IMR-90 (cell line): ENCODE measurements around the gene GNB2. TPM values are rescaled to one million over a fixed set of nuclear protein-coding genes. Genes with fewer than 3 reads are reported as not detected.
A peak's percentile ranks its signal among the peaks of the same experiment; 100 is the strongest.

Experiments used
- ATAC-seq: fragments of 200-7000 bp; cut with Tn5 transposase; 2 replicates; pipeline ENCODE4 v1.9.1; 2020; ENCODE audit warnings: low read depth, mild to moderate bottlenecking, moderate library complexity
- BruUV-seq: library from RNA; stranded (reverse); fragments of 400-500 nt; replicated peaks from 2 replicates; lab custom pipeline; 2021; lab: Mats Ljungman, UMichigan
- CTCF ChIA-PET: fragments of 300-600 bp; formaldehyde crosslinking; extraction: SDS; loops from one replicate; lab custom pipeline; 2021; ENCODE audit warnings: antibody characterized with exemption; lab: Yijun Ruan, JAX
- POLR2A ChIA-PET: fragments of 300-600 bp; sonication (Branson Sonifier 250); formaldehyde crosslinking; loops from one replicate; lab custom pipeline; 2022; ENCODE audit warnings: antibody characterized with exemption; ENCODE audit not compliant: unreplicated experiment; lab: Charles Lee
- DNase-seq: peaks from one replicate; pipeline ENCODE4 v3.0.0; 2013
- H2AFZ ChIP-seq: replicated peaks from 2 replicates; pipeline ENCODE3; 2013; ENCODE audit warnings: low read length, mild to moderate bottlenecking; ENCODE audit not compliant: poor library complexity
- H2AK5ac ChIP-seq: 2 replicates; pipeline ENCODE4 v1.6.1; 2013; ENCODE audit warnings: low read depth, low read length, inconsistent platforms
- H2AK9ac ChIP-seq: replicated peaks from 2 replicates; pipeline ENCODE3; 2013; ENCODE audit warnings: mild to moderate bottlenecking, low read depth, low read length, moderate library complexity; ENCODE audit not compliant: poor library complexity
- H2BK120ac ChIP-seq: 2 replicates; pipeline ENCODE4 v1.6.1; 2013; ENCODE audit warnings: low read depth, low read length, inconsistent platforms
- H2BK15ac ChIP-seq: 3 replicates; pipeline ENCODE4 v1.6.1; 2013; ENCODE audit warnings: low read depth, low read length, inconsistent platforms
- H2BK20ac ChIP-seq: 2 replicates; pipeline ENCODE4 v1.6.1; 2013; ENCODE audit warnings: low read depth, mild to moderate bottlenecking, inconsistent platforms, low read length, moderate library complexity
- H2BK5ac ChIP-seq: 2 replicates; pipeline ENCODE4 v1.6.1; 2013; ENCODE audit warnings: mild to moderate bottlenecking, low read depth, low read length, inconsistent platforms; ENCODE audit not compliant: poor library complexity, severe bottlenecking
- H3K14ac ChIP-seq: replicated peaks from 2 replicates; pipeline ENCODE4 v1.6.1; 2013; ENCODE audit warnings: low read depth, low read length, inconsistent platforms
- H3K18ac ChIP-seq: 2 replicates; pipeline ENCODE4 v1.6.1; 2013; ENCODE audit warnings: low read depth, low read length, control low read depth
- H3K23ac ChIP-seq: 2 replicates; pipeline ENCODE4 v1.6.1; 2013; ENCODE audit warnings: low read depth, low read length, inconsistent platforms
- H3K27ac ChIP-seq: 2 replicates; pipeline ENCODE4 v1.5.1; 2013; ENCODE audit warnings: mild to moderate bottlenecking, control low read depth, low read length; ENCODE audit not compliant: insufficient read depth
- H3K27me3 ChIP-seq: 2 replicates; pipeline ENCODE4 v1.6.1; 2013; ENCODE audit warnings: low read length; ENCODE audit not compliant: control insufficient read depth, insufficient read depth
- H3K36me3 ChIP-seq: 2 replicates; pipeline ENCODE4 v1.6.1; 2013; ENCODE audit warnings: low read length, mixed read lengths; ENCODE audit not compliant: control insufficient read depth, insufficient read depth
- H3K4ac ChIP-seq: 2 replicates; pipeline ENCODE4 v1.6.1; 2013; ENCODE audit warnings: low read depth, low read length, inconsistent platforms
- H3K4me1 ChIP-seq: 2 replicates; pipeline ENCODE4 v1.6.1; 2013; ENCODE audit warnings: low read length, mixed read lengths; ENCODE audit not compliant: control insufficient read depth, insufficient read depth
- H3K4me2 ChIP-seq: 2 replicates; pipeline ENCODE4 v1.6.1; 2013; ENCODE audit warnings: low read depth, mild to moderate bottlenecking, control low read depth, low read length, moderate library complexity
- H3K4me3 ChIP-seq: 2 replicates; pipeline ENCODE4 v1.5.1; 2013; ENCODE audit warnings: low read depth, mild to moderate bottlenecking, control low read depth, low read length, moderate library complexity; ENCODE audit not compliant: insufficient read depth
- H3K56ac ChIP-seq: 2 replicates; pipeline ENCODE4 v1.6.1; 2013; ENCODE audit warnings: low read length, inconsistent platforms; ENCODE audit not compliant: insufficient read depth; ENCODE audit errors: extremely low read depth
- H3K79me1 ChIP-seq, 2 experiments: 2 replicates each; pipeline ENCODE4 v1.6.1; 2013; ENCODE audit warnings: low read length in 2 of 2, inconsistent platforms in 1 of 2, low read depth in 1 of 2
- H3K9ac ChIP-seq: 2 replicates; pipeline ENCODE4 v1.6.1; 2013; ENCODE audit warnings: low read depth, low read length, control low read depth
- H3K9me1 ChIP-seq: 2 replicates; pipeline ENCODE4 v1.6.1; 2013; ENCODE audit warnings: low read length, inconsistent platforms; ENCODE audit not compliant: insufficient read depth
- H3K9me3 ChIP-seq: 2 replicates; pipeline ENCODE4 v1.6.1; 2013; ENCODE audit warnings: low read length; ENCODE audit not compliant: control insufficient read depth, insufficient read depth
- H4K20me1 ChIP-seq: 2 replicates; pipeline ENCODE4 v1.6.1; 2013; ENCODE audit warnings: low read length, inconsistent platforms; ENCODE audit not compliant: insufficient read depth
- H4K5ac ChIP-seq: 2 replicates; pipeline ENCODE4 v1.6.1; 2013; ENCODE audit warnings: mild to moderate bottlenecking, low read depth, low read length, control low read depth
- H4K8ac ChIP-seq, 2 experiments: 2 replicates each; pipeline ENCODE4 v1.6.1; 2013; ENCODE audit warnings: low read depth in 2 of 2, low read length in 2 of 2, control low read depth in 1 of 2, inconsistent platforms in 1 of 2
- H4K91ac ChIP-seq: 2 replicates; pipeline ENCODE4 v1.6.1; 2013; ENCODE audit warnings: low read depth, low read length, inconsistent platforms; ENCODE audit not compliant: insufficient read depth
- CEBPB ChIP-seq: IDR thresholded peaks from 2 replicates; pipeline ENCODE4 v1.6.1; 2012; ENCODE audit warnings: low read depth, low read length, improper control_type of control experiment
- FOS ChIP-seq: fragments of 150-350 bp; IDR thresholded peaks from 2 replicates; pipeline ENCODE4 v1.6.1; 2016; ENCODE audit warnings: low read depth, low read length
- MAFK ChIP-seq: IDR thresholded peaks from 2 replicates; pipeline ENCODE4 v1.6.1; 2012; ENCODE audit warnings: low read depth, low read length, improper control_type of control experiment
- MAZ ChIP-seq: IDR thresholded peaks from 2 replicates; pipeline ENCODE4 v1.6.1; 2012; ENCODE audit warnings: low read depth, mild to moderate bottlenecking, low read length, improper control_type of control experiment, moderate library complexity, borderline replicate concordance
- MXI1 ChIP-seq: IDR thresholded peaks from 2 replicates; pipeline ENCODE4 v1.6.1; 2012; ENCODE audit warnings: low read depth, mild to moderate bottlenecking, low read length, moderate library complexity, borderline replicate concordance
- POLR2A ChIP-seq: IDR thresholded peaks from 2 replicates; pipeline ENCODE4 v1.6.1; 2012; ENCODE audit warnings: mild to moderate bottlenecking, low read depth, low read length
- RCOR1 ChIP-seq: IDR thresholded peaks from 2 replicates; pipeline ENCODE4 v1.6.1; 2012; ENCODE audit warnings: mild to moderate bottlenecking, low read length, improper control_type of control experiment; ENCODE audit not compliant: insufficient replicate concordance
- RFX5 ChIP-seq: IDR thresholded peaks from 2 replicates; pipeline ENCODE4 v1.8.0; 2012; ENCODE audit warnings: low read depth, mild to moderate bottlenecking, low read length, moderate library complexity
- SMC3 ChIP-seq: fragments of 150-350 bp; IDR thresholded peaks from 2 replicates; pipeline ENCODE4 v1.6.1; 2016; ENCODE audit warnings: low read depth, mild to moderate bottlenecking, antibody characterized with exemption, low read length, moderate library complexity
- WGBS, 2 experiments: methylation state at CpG; one replicate each; pipeline versions ENCODE4 v1.1.5 to v1.1.7; 2013; ENCODE audit warnings: missing lambda C conversion rate in 2 of 2; ENCODE audit not compliant: insufficient read length in 1 of 2; ENCODE audit errors: extremely low coverage in 2 of 2; 5-methylcytosine and 5-hydroxymethylcytosine counted together
- dilution Hi-C: fragments of 300-500 bp; cut with HindIII; formaldehyde crosslinking; loops from one replicate; pipeline ENCODE4 v1.14.3; 2018; ENCODE audit warnings: low sequenced_read_pairs; ENCODE audit not compliant: unreplicated experiment
- in situ Hi-C: fragments of 300-500 bp; cut with MboI; formaldehyde crosslinking; loops from 3 replicates; pipeline ENCODE4 v1.14.3; 2019; ENCODE audit warnings: low sequenced_read_pairs, inconsistent platforms, mixed read lengths
- intact Hi-C: fragments of 100-400 bp; cut with micrococcal nuclease; formaldehyde crosslinking; loops from 2 replicates; pipeline ENCODE4 v1.10.0; 2022
- polyA plus RNA-seq, 3 experiments: library from polyadenylated mRNA; depleted of rRNA; stranded (reverse); fragments of >200 nt; gene quantifications; 2 replicates each; pipeline ENCODE4 v1.2.3, GENCODE V29; 2012; ENCODE audit warnings: low replicate concordance in 1 of 3
- total RNA-seq: library from RNA; depleted of rRNA; stranded (reverse); fragments of >200 nt; gene quantifications from 2 replicates; pipeline ENCODE4 v1.2.3, GENCODE V29; 2012
- TF ChIP-seq, protein P1 (sequence below): fragments of 150-350 bp; IDR thresholded peaks from 2 replicates; pipeline ENCODE4 v1.6.1; 2017; ENCODE audit warnings: mild to moderate bottlenecking, antibody characterized with exemption, low read length, low read depth
- TF ChIP-seq, protein P2 (sequence below): fragments of 150-350 bp; IDR thresholded peaks from 2 replicates; pipeline ENCODE4 v1.6.1; 2016; ENCODE audit warnings: low read depth, mild to moderate bottlenecking, low read length, moderate library complexity, borderline replicate concordance

Gene GNB2
- total and polyA plus RNA-seq, 2 of the 4 experiments (the other 2 are of a cell fraction): 62.0 to 279 TPM

DNA sequence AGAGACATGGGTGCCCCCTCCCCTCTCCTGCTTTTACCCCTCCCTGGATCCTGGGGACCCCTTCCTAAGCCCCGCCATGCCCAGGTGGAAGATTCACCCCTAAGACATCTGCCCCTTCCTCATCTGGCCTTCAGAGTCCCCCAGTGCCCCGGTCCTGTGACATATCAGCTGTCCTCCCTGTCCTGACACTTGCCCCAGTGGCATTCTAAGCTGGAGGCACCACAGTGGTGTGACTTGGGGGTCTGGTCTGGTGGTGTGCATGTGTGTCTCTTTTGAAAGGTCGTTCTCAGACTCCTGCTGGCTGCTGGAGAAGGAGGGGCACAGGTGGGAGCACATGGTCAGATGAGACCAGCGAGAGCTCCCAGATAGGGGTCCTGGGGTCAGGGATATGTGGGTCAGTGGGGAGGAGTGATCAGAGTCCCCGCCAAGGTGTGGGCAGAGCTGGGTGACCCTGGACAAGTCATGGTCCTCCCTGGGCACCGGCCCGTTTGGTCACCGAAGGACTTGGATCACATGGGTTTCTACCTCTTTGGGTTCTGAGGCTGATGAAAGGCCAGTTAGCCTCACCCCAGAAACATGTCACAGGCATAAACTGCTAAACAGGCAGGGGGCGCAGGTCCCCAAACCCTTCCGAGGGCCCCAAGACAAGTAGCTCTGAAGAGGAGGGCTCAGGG is 31.5 kb upstream of the GNB2 start:
- ChIA-PET CTCF (no interaction called here), POLR2A (no interaction called here)
- WGBS, 2 experiments: 58% methylated on average over 6 of the region's 10 CpGs; no CpG with 5 or more reads in 1 of the 2 experiments
- BruUV-seq: no TSS peak
- Histone ChIP-seq H3K9ac (no peak overlapping the region), H3K9me3 (no peaks in the 10 kb centered on the region), H3K14ac (no peak overlapping the region), H3K4me1 (no peaks in the 10 kb centered on the region), H2AK9ac (no peak overlapping the region), H3K79me1 (no peaks in the 10 kb centered on the region), H2BK15ac (no peak overlapping the region), H3K27ac (no peak overlapping the region), H2BK120ac (no peak overlapping the region), H2BK5ac (no peak overlapping the region), H4K8ac (no peak overlapping the region), H4K5ac (no peak overlapping the region), H4K91ac (no peak overlapping the region), H3K18ac (no peak overlapping the region), H3K4me3 (no peak overlapping the region), H2BK20ac (no peak overlapping the region), H2AK5ac (no peak overlapping the region), H2AFZ (peak overlapping the region; percentile 33), H3K4ac (no peak overlapping the region), H3K4me2 (no peak overlapping the region), H3K9me1 (no peaks in the 10 kb centered on the region), H4K20me1 (no peaks in the 10 kb centered on the region), H3K23ac (no peak overlapping the region), H3K56ac (no peak overlapping the region), H3K36me3 (no peaks in the 10 kb centered on the region), H3K27me3 (peaks cover 27% of the 10 kb centered on the region)
- intact Hi-C loops (no loop called here), in situ Hi-C loops (no loop called here), dilution Hi-C loops (no loop called here)
- DNase-seq (no peak), ATAC-seq (no peak)
- TF ChIP-seq CEBPB (no peak), FOS (no peak), MXI1 (no peak), MAFK (no peak), RCOR1 (no peak), POLR2A (no peak), SMC3 (no peak), RFX5 (no peak), MAZ (no peak)
- TF ChIP-seq, protein P1, sequence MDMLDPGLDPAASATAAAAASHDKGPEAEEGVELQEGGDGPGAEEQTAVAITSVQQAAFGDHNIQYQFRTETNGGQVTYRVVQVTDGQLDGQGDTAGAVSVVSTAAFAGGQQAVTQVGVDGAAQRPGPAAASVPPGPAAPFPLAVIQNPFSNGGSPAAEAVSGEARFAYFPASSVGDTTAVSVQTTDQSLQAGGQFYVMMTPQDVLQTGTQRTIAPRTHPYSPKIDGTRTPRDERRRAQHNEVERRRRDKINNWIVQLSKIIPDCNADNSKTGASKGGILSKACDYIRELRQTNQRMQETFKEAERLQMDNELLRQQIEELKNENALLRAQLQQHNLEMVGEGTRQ: no peak
- TF ChIP-seq, protein P2, sequence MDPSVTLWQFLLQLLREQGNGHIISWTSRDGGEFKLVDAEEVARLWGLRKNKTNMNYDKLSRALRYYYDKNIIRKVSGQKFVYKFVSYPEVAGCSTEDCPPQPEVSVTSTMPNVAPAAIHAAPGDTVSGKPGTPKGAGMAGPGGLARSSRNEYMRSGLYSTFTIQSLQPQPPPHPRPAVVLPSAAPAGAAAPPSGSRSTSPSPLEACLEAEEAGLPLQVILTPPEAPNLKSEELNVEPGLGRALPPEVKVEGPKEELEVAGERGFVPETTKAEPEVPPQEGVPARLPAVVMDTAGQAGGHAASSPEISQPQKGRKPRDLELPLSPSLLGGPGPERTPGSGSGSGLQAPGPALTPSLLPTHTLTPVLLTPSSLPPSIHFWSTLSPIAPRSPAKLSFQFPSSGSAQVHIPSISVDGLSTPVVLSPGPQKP: no peak
